ENCODE results near the gene VEZF1.

GRCh38 chr17:58020401-58020800, 32.3 kb upstream of the VEZF1 start:
- no peak for TF ChIP-seq CTCF (IDR thresholded peaks at IDR 0.05)
- no peak for TF ChIP-seq EZH2 (IDR thresholded peaks at IDR 0.05; ENCODE audit: borderline replicate concordance, insufficient read depth, low read depth, low read length, poor library complexity, severe bottlenecking)

All from B cell (primary cell).